OCI-LY3 (cell line): Measurements from ENCODE around the gene HSPG2.

ENCODE experiments used
- EZH2phosphoT487 ChIP-seq: fragments of 200-600 bp; shearing (Covaris generic); IDR thresholded peaks from 2 replicates; pipeline ENCODE4 v1.6.1; 2018; ENCODE audit warnings: antibody characterized with exemption, mixed run types, low read depth
- TF ChIP-seq, protein P1 (sequence below): fragments of 200-600, 300-600 bp; sonication (generic); IDR thresholded peaks from 2 replicates; pipeline ENCODE4 v1.5.1; 2014; ENCODE audit warnings: antibody characterized with exemption, low read length, low read depth

DNA sequence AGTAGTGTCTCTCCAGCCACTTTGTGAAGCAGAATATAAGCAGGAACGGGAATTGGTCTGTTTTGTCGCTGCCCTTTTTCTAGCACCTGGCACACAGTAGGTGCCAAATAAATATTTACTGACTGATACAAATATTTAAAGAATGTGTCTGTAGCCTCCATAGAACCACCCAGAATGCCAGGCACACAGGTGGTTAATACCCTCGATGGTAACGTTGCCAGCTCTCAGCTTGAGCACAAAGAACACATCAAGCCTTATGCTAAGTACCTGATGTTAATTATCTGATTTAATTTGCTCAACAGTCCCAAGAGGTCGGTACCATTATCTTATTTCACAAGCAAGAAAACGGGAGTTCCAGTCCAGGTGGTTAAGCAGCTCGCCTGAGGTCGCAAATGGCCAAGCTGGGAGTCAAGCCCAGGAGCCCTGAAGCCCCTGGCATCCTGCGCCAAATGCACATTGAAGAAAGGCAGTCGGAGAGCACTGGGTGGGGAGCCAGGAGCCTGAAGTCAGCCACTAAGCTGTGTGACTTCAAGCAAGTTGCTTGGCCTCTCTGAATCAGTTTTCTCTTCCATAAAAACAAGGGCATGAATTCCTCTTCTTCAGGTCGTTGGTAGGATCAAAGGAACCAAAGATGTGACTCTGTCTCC, 26.4 kb downstream of the HSPG2 start:
- TF ChIP-seq, protein P1, sequence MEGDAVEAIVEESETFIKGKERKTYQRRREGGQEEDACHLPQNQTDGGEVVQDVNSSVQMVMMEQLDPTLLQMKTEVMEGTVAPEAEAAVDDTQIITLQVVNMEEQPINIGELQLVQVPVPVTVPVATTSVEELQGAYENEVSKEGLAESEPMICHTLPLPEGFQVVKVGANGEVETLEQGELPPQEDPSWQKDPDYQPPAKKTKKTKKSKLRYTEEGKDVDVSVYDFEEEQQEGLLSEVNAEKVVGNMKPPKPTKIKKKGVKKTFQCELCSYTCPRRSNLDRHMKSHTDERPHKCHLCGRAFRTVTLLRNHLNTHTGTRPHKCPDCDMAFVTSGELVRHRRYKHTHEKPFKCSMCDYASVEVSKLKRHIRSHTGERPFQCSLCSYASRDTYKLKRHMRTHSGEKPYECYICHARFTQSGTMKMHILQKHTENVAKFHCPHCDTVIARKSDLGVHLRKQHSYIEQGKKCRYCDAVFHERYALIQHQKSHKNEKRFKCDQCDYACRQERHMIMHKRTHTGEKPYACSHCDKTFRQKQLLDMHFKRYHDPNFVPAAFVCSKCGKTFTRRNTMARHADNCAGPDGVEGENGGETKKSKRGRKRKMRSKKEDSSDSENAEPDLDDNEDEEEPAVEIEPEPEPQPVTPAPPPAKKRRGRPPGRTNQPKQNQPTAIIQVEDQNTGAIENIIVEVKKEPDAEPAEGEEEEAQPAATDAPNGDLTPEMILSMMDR: no peak
- no peak for TF ChIP-seq EZH2phosphoT487
